HepG2 (cell line): ENCODE data around the gene GABRP.

Source experiments
- FOXM1 ChIP-seq: sonication (generic); formaldehyde crosslinking; IDR thresholded peaks from 2 replicates; pipeline ENCODE4 v1.5.0; 2020; ENCODE audit warnings: missing genetic modification reagents
- HCFC1 ChIP-seq: fragments of 150-350 bp; IDR thresholded peaks from 2 replicates; pipeline ENCODE4 v1.6.1; 2014; ENCODE audit warnings: low read depth, low read length
- HDAC6 ChIP-seq: fragments of 200-600 bp; sonication (generic); IDR thresholded peaks from 2 replicates; pipeline ENCODE4 v1.7.0; 2017; ENCODE audit warnings: mild to moderate bottlenecking, antibody characterized with exemption, low read length, low read depth
- MYC ChIP-seq: sonication (generic); formaldehyde crosslinking; IDR thresholded peaks from 2 replicates; pipeline ENCODE4 v1.9.0; 2021; ENCODE audit warnings: missing genetic modification reagents, borderline replicate concordance
- RAD21 ChIP-seq: fragments of 450-650 bp; formaldehyde crosslinking; IDR thresholded peaks from 2 replicates; pipeline ENCODE4 v1.5.0; 2020; ENCODE audit warnings: mild to moderate bottlenecking
- SRSF1 ChIP-seq: fragments of 200-400 bp; formaldehyde crosslinking; optimal IDR thresholded peaks from 2 replicates; pipeline ENCODE3; 2017; ENCODE audit warnings: mild to moderate bottlenecking, low read depth, low read length, moderate library complexity
- SSRP1 ChIP-seq: IDR thresholded peaks from 2 replicates; pipeline ENCODE4 v1.6.1; 2016; ENCODE audit warnings: control low read depth
- TCF12 ChIP-seq, 2 experiments: fragments of 450-650 bp in 1 of 2; sonication (generic) in 1 of 2; formaldehyde crosslinking in 1 of 2; IDR thresholded peaks; 2 replicates each; pipeline versions ENCODE4 v1.6.1 to v1.8.0; 2017 to 2022; ENCODE audit warnings: antibody characterized with exemption in 1 of 2, mild to moderate bottlenecking in 1 of 2, missing genetic modification reagents in 1 of 2, moderate library complexity in 1 of 2
- ZNF841 ChIP-seq: sonication (generic); formaldehyde crosslinking; IDR thresholded peaks from 2 replicates; pipeline ENCODE4 v1.8.1; 2023; ENCODE audit warnings: missing genetic modification reagents, borderline replicate concordance
- TF ChIP-seq, protein P1 (sequence below): sonication (generic); formaldehyde crosslinking; IDR thresholded peaks from 2 replicates; pipeline ENCODE4 v1.5.0; 2020; ENCODE audit warnings: mild to moderate bottlenecking, missing genetic modification reagents, moderate library complexity
- TF ChIP-seq, protein P2 (sequence below): sonication (generic); formaldehyde crosslinking; IDR thresholded peaks from 2 replicates; pipeline ENCODE4 v1.5.1; 2020; ENCODE audit warnings: mild to moderate bottlenecking, missing genetic modification reagents, borderline replicate concordance

DNA sequence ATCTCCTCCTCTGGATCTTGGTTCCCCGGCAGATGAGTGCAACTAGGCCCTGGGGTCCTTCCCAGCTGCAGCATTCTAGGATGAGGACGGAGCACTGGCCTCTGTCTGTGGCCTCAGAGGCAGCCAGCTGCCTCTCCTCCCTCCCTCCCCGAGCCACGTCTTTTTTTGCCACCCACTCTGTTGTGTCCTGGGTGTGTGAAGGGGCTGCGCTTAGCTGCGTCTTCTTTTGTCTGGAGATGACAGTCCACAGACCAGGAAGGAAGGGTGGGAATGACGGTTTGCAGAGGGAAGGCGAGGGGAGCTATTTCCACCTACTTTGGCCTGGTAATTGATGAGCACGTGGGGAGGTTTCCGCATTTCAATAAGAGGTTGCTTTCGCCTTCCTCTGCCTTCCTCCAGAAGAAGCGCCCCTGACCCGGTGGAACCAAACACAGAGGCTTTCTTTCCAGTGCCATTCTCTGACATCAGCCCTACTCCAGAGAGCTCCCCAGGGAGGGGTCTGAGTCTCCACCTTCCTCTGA lies 34.5 kb upstream of the GABRP start:
- no peak for TF ChIP-seq SSRP1 (CRISPR knock-in tag)
- TF ChIP-seq, protein P1, sequence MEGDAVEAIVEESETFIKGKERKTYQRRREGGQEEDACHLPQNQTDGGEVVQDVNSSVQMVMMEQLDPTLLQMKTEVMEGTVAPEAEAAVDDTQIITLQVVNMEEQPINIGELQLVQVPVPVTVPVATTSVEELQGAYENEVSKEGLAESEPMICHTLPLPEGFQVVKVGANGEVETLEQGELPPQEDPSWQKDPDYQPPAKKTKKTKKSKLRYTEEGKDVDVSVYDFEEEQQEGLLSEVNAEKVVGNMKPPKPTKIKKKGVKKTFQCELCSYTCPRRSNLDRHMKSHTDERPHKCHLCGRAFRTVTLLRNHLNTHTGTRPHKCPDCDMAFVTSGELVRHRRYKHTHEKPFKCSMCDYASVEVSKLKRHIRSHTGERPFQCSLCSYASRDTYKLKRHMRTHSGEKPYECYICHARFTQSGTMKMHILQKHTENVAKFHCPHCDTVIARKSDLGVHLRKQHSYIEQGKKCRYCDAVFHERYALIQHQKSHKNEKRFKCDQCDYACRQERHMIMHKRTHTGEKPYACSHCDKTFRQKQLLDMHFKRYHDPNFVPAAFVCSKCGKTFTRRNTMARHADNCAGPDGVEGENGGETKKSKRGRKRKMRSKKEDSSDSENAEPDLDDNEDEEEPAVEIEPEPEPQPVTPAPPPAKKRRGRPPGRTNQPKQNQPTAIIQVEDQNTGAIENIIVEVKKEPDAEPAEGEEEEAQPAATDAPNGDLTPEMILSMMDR (CRISPR knock-in tag), result no peak
- no peak for TF ChIP-seq FOXM1
- no peak for TF ChIP-seq RAD21 (CRISPR knock-in tag)
- no peak for TF ChIP-seq TCF12 (IDR thresholded peaks at IDR 0.05)
- TF ChIP-seq TCF12 (CRISPR knock-in tag; IDR thresholded peaks at IDR 0.05), result no peak
- no peak for TF ChIP-seq ZNF841 (CRISPR knock-in tag)
- no peak for TF ChIP-seq HDAC6
- TF ChIP-seq, protein P2, sequence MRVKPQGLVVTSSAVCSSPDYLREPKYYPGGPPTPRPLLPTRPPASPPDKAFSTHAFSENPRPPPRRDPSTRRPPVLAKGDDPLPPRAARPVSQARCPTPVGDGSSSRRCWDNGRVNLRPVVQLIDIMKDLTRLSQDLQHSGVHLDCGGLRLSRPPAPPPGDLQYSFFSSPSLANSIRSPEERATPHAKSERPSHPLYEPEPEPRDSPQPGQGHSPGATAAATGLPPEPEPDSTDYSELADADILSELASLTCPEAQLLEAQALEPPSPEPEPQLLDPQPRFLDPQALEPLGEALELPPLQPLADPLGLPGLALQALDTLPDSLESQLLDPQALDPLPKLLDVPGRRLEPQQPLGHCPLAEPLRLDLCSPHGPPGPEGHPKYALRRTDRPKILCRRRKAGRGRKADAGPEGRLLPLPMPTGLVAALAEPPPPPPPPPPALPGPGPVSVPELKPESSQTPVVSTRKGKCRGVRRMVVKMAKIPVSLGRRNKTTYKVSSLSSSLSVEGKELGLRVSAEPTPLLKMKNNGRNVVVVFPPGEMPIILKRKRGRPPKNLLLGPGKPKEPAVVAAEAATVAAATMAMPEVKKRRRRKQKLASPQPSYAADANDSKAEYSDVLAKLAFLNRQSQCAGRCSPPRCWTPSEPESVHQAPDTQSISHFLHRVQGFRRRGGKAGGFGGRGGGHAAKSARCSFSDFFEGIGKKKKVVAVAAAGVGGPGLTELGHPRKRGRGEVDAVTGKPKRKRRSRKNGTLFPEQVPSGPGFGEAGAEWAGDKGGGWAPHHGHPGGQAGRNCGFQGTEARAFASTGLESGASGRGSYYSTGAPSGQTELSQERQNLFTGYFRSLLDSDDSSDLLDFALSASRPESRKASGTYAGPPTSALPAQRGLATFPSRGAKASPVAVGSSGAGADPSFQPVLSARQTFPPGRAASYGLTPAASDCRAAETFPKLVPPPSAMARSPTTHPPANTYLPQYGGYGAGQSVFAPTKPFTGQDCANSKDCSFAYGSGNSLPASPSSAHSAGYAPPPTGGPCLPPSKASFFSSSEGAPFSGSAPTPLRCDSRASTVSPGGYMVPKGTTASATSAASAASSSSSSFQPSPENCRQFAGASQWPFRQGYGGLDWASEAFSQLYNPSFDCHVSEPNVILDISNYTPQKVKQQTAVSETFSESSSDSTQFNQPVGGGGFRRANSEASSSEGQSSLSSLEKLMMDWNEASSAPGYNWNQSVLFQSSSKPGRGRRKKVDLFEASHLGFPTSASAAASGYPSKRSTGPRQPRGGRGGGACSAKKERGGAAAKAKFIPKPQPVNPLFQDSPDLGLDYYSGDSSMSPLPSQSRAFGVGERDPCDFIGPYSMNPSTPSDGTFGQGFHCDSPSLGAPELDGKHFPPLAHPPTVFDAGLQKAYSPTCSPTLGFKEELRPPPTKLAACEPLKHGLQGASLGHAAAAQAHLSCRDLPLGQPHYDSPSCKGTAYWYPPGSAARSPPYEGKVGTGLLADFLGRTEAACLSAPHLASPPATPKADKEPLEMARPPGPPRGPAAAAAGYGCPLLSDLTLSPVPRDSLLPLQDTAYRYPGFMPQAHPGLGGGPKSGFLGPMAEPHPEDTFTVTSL (CRISPR knock-in tag), result no peak
- no peak for TF ChIP-seq HCFC1
- no peak for TF ChIP-seq MYC (CRISPR knock-in tag)
- TF ChIP-seq SRSF1, result no peak
